ENCODE results near the gene EEF1A2. TPM values are rescaled to one million over a fixed set of nuclear protein-coding genes. Genes with fewer than 3 reads are reported as not detected.

EEF1A2 gene
- total RNA-seq (2014; rRNA removed; shearing (Covaris generic)), result 37.1 TPM in 2 replicates
- 1.3 and 1.4 TPM in 2 replicates for polyA plus RNA-seq (2016; fragmentation: Nextera tagmentation; extraction: Ambion mirVana)
- long read RNA-seq, partial matches to known transcripts, result 1 of 1 reads
- long read RNA-seq, other reads (novel, unspliced or antisense), result 0 of 1 reads

- DNase-seq (ENCODE audit: low spot score) (no peak), ATAC-seq (no peak)
- H3K27me3 ChIP-seq (ENCODE audit: insufficient read depth), result peaks cover 36% of the 10 kb centered on the region
- Mint-ChIP-seq H3K27ac (no peak within 1 kb of the TSS), H3K4me1 (peaks cover 5% of the 10 kb centered on the region; the same call in 2 of the 3 replicates), H3K4me3 (peak within 1 kb of the TSS; percentile 69), H3K27me3 (ENCODE audit: insufficient read depth, low read depth, poor library complexity) (peaks cover 28% of the 10 kb centered on the region), H3K9me3 (no peaks in the 10 kb centered on the region), H3K36me3 (ENCODE audit: low read depth) (no peaks in the 10 kb centered on the region)
- no peaks in the 10 kb centered on the region for H3K79me2 ChIP-seq (replicated peaks; ENCODE audit: insufficient read depth)
- H4K20me1 ChIP-seq (replicated peaks; ENCODE audit: insufficient read depth), result no peaks in the 10 kb centered on the region
- TF ChIP-seq ZNF462 (CRISPR knock-in tag; IDR thresholded peaks at IDR 0.05) (no peak), CTCF (conservative IDR thresholded peaks at IDR 0.05; ENCODE audit: low read depth in 2 of 2) (0 out of 4 replicates have a peak, but pooled peaks of 1 of the 2 experiments have one; percentile 5), REST (IDR thresholded peaks at IDR 0.05; ENCODE audit: unreplicated experiment) (no peak), CREB1 (CRISPR knock-in tag; IDR thresholded peaks at IDR 0.05; ENCODE audit: low read depth) (no peak), ZNF114 (CRISPR knock-in tag; IDR thresholded peaks at IDR 0.05) (no peak)
- no peaks in the 10 kb centered on the region for H3F3A ChIP-seq (replicated peaks; ENCODE audit: low read depth)
- H3K4me3 ChIP-seq, result peak within 1 kb of the TSS; percentile 56
- H3K9me2 ChIP-seq (ENCODE audit: insufficient read depth), result no peaks in the 10 kb centered on the region
- H3K4me1 ChIP-seq (ENCODE audit: insufficient read depth), result peaks cover 20% of the 10 kb centered on the region
- H3K36me3 ChIP-seq (ENCODE audit: insufficient read depth), result no peaks in the 10 kb centered on the region
- 0 out of 2 replicates have a peak within 1 kb of the TSS, but pooled peaks have one; percentile 66 for H2AFZ ChIP-seq
- H3K4me2 ChIP-seq, result peak within 1 kb of the TSS; percentile 80
- H3K27ac ChIP-seq (ENCODE audit: low read depth), result no peak within 1 kb of the TSS
Observed at GRCh38 chr20:63498960-63499337, at the start of gene EEF1A2. Gene EEF1A2 (minus strand): TSS chr20:63499083. CDS start chr20:63497763, 1,320 bp downstream.

All from GM23338 (cell line).